ENCODE data around the gene MRTFB. TPM values are rescaled to one million over a fixed set of nuclear protein-coding genes. Genes with fewer than 3 reads are reported as not detected.

Gene MRTFB
- total RNA-seq, 2 experiments from 2014 or later, result 18.0 to 19.4 TPM

GRCh38 chr16:14186795-14187221 is 115.7 kb downstream of the MRTFB start:
- POLR2A ChIA-PET, result interaction anchor here (1.3 to 1.7 kb wide), 2 partner anchors 9 to 14 kb away, joined by 4 to 7 read pairs; no protein-coding TSS in a partner anchor
- no peaks in the 10 kb centered on the region for H3K36me3 Mint-ChIP-seq (ENCODE audit: low read depth)
- H3K36me3 ChIP-seq (ENCODE audit: insufficient read depth, low read length), result no peaks in the 10 kb centered on the region
- ATAC-seq (ENCODE audit: poor library complexity) (no peak), DNase-seq (no peak)
- H3K4me3 ChIP-seq (ENCODE audit: low read length), result no peak overlapping the region
- intact Hi-C loops (cut with DNase I, micrococcal nuclease), result no loop called here
- CTCF ChIA-PET, result interaction anchor here (0.7 kb wide), 1 partner anchor 10 kb away, joined by 4 read pairs; no protein-coding TSS in a partner anchor
- TF ChIP-seq, protein P1, sequence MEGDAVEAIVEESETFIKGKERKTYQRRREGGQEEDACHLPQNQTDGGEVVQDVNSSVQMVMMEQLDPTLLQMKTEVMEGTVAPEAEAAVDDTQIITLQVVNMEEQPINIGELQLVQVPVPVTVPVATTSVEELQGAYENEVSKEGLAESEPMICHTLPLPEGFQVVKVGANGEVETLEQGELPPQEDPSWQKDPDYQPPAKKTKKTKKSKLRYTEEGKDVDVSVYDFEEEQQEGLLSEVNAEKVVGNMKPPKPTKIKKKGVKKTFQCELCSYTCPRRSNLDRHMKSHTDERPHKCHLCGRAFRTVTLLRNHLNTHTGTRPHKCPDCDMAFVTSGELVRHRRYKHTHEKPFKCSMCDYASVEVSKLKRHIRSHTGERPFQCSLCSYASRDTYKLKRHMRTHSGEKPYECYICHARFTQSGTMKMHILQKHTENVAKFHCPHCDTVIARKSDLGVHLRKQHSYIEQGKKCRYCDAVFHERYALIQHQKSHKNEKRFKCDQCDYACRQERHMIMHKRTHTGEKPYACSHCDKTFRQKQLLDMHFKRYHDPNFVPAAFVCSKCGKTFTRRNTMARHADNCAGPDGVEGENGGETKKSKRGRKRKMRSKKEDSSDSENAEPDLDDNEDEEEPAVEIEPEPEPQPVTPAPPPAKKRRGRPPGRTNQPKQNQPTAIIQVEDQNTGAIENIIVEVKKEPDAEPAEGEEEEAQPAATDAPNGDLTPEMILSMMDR (IDR thresholded peaks at IDR 0.05), result no peak
- no peaks in the 10 kb centered on the region for H3K9me3 Mint-ChIP-seq
- H3K27me3 ChIP-seq (ENCODE audit: control insufficient read depth in 1 of 2, insufficient read depth in 2 of 2, low read length in 2 of 2), result no peaks in the 10 kb centered on the region
- H3K4me1 ChIP-seq (ENCODE audit: insufficient read depth, low read length), result no peaks in the 10 kb centered on the region
- H3K4me3 Mint-ChIP-seq, result peak overlapping the region; percentile 30
- no peak overlapping the region for H3K27ac ChIP-seq (ENCODE audit: low read depth in 1 of 2, low read length in 2 of 2)
- H3K27ac Mint-ChIP-seq, result peak overlapping the region; percentile 65
- H3K4me1 Mint-ChIP-seq (ENCODE audit: low read depth), result peaks cover 33% of the 10 kb centered on the region
- H3K27me3 Mint-ChIP-seq, result no peaks in the 10 kb centered on the region
- H3K9me3 ChIP-seq (ENCODE audit: control insufficient read depth in 1 of 2, insufficient read depth in 1 of 2, low read length in 2 of 2), result no peaks in the 10 kb centered on the region

DNA sequence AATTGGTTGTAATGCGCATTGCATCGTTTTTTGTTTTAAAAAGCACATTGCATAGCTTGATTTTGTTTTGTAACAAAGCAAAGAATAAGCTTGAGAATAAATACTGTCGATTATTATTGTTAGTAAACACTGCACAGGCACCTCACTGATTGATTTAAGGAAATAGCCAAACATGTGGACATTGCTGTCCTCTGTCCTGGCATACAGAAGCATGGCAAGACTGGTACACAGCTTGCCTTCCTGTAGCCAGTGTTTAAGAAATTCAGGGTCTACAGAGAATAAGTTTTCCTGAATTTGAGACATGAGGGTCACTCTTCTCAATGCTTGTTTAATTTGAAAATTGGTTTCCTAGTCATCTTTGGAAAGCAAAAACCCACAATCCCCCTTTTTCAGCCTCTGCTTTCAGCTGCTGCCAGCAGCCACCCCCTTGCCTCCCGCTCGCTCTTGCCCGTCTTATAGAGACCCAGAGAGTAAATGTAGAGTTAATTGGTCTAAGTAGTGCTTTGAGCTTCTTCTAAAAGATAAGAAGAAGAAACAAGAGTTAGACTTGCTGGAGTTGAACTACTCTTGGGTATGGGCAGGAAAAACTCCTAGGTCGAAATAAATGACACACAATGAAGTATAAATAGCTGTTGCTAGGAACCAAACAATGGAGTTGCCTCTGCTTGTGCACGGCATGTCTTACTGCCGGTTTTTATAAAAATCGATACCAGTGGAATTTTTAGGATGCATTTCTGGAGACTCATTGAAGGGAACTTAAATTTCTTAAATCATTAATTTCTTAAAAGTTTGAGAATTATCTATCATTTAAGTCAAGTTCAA is 116.6 kb downstream of the MRTFB start:
- TF ChIP-seq, protein P1 (IDR thresholded peaks at IDR 0.05), result no peak
- H3K4me1 Mint-ChIP-seq (ENCODE audit: low read depth), result peaks cover 36% of the 10 kb centered on the region
- Histone ChIP-seq H3K27ac (ENCODE audit: low read depth in 1 of 2, low read length in 2 of 2) (no peak overlapping the region), H3K4me3 (ENCODE audit: low read length) (no peak overlapping the region), H3K27me3 (ENCODE audit: control insufficient read depth in 1 of 2, insufficient read depth in 2 of 2, low read length in 2 of 2) (no peaks in the 10 kb centered on the region), H3K36me3 (ENCODE audit: insufficient read depth, low read length) (no peaks in the 10 kb centered on the region), H3K4me1 (ENCODE audit: insufficient read depth, low read length) (peaks cover 3% of the 10 kb centered on the region), H3K9me3 (ENCODE audit: control insufficient read depth in 1 of 2, insufficient read depth in 1 of 2, low read length in 2 of 2) (no peaks in the 10 kb centered on the region)
- peak overlapping the region; percentile 65 for H3K27ac Mint-ChIP-seq
- H3K9me3 Mint-ChIP-seq, result no peaks in the 10 kb centered on the region
- H3K4me3 Mint-ChIP-seq, result no peak overlapping the region
- H3K36me3 Mint-ChIP-seq (ENCODE audit: low read depth), result no peaks in the 10 kb centered on the region
- no peak for ATAC-seq (ENCODE audit: poor library complexity)
- ChIA-PET POLR2A (no interaction called here), CTCF (interaction anchor here (0.7 kb wide), 1 partner anchor 9 kb away, joined by 4 read pairs; no protein-coding TSS in a partner anchor)
- H3K27me3 Mint-ChIP-seq, result no peaks in the 10 kb centered on the region
- DNase-seq, result no peak
- intact Hi-C loops (cut with DNase I, micrococcal nuclease), result no loop called here

GRCh38 chr16:14193316-14193871 is 122.3 kb downstream of the MRTFB start:
- H3K4me3 Mint-ChIP-seq, result peak overlapping the region; percentile 79
- POLR2A ChIA-PET, result interaction anchor here (1.0 kb wide), 1 partner anchor 9 kb away, joined by 3 read pairs; no protein-coding TSS in a partner anchor
- H3K4me3 ChIP-seq (ENCODE audit: low read length), result peak overlapping the region; percentile 29
- TF ChIP-seq, protein P1 (IDR thresholded peaks at IDR 0.05), result no peak
- CTCF ChIA-PET, result no interaction called here
- DNase-seq, result peak in 9 of 14 experiments; percentile 12 to 58 (median 37)
- H3K27me3 ChIP-seq (ENCODE audit: control insufficient read depth in 1 of 2, insufficient read depth in 2 of 2, low read length in 2 of 2), result no peaks in the 10 kb centered on the region
- no peaks in the 10 kb centered on the region for H3K36me3 ChIP-seq (ENCODE audit: insufficient read depth, low read length)
- no peaks in the 10 kb centered on the region for H3K9me3 Mint-ChIP-seq
- H3K27ac Mint-ChIP-seq, result peak overlapping the region; percentile 92
- no peaks in the 10 kb centered on the region for H3K36me3 Mint-ChIP-seq (ENCODE audit: low read depth)
- intact Hi-C loops (cut with DNase I, micrococcal nuclease), result no loop called here
- H3K4me1 Mint-ChIP-seq (ENCODE audit: low read depth), result peaks cover 64% of the 10 kb centered on the region
- H3K27me3 Mint-ChIP-seq, result no peaks in the 10 kb centered on the region
- no peaks in the 10 kb centered on the region for H3K9me3 ChIP-seq (ENCODE audit: control insufficient read depth in 1 of 2, insufficient read depth in 1 of 2, low read length in 2 of 2)
- H3K27ac ChIP-seq (ENCODE audit: low read depth in 1 of 2, low read length in 2 of 2), result peak overlapping the region; percentile 13 to 42
- peaks cover 12% of the 10 kb centered on the region for H3K4me1 ChIP-seq (ENCODE audit: insufficient read depth, low read length)
- ATAC-seq (ENCODE audit: poor library complexity), result peak; percentile 58
